Mesodermal cell (in vitro differentiated cells): ENCODE data around the gene LBH.

ENCODE experiments used
- H3K27ac ChIP-seq: 2 replicates; pipeline ENCODE4 v1.7.0; 2013; ENCODE audit warnings: mild to moderate bottlenecking, low read depth, low read length, moderate library complexity; ENCODE audit not compliant: severe bottlenecking
- H3K36me3 ChIP-seq: 2 replicates; pipeline ENCODE4 v1.7.1; 2013; ENCODE audit warnings: mild to moderate bottlenecking, low read length, moderate library complexity; ENCODE audit not compliant: control insufficient read depth, insufficient read depth
- H3K4me1 ChIP-seq: one replicate; pipeline ENCODE4 v1.7.1; 2013; ENCODE audit warnings: mild to moderate bottlenecking, low read length; ENCODE audit not compliant: insufficient read depth, control insufficient read depth, poor library complexity, severe bottlenecking
- H3K4me3 ChIP-seq: 2 replicates; pipeline ENCODE4 v1.7.0; 2013; ENCODE audit warnings: low read length, control low read depth, mild to moderate bottlenecking; ENCODE audit not compliant: insufficient read depth, poor library complexity, severe bottlenecking; ENCODE audit errors: extremely low read depth
- H3K9me3 ChIP-seq: 2 replicates; pipeline ENCODE4 v1.7.1; 2013; ENCODE audit warnings: mild to moderate bottlenecking, low read length, moderate library complexity; ENCODE audit not compliant: control insufficient read depth
- WGBS, 2 experiments: methylation state at CpG; one replicate each; pipeline ENCODE4 v1.1.5; 2013; ENCODE audit warnings: missing lambda C conversion rate in 2 of 2; ENCODE audit not compliant: insufficient coverage in 2 of 2; 5-methylcytosine and 5-hydroxymethylcytosine counted together

The LBH gene

DNA sequence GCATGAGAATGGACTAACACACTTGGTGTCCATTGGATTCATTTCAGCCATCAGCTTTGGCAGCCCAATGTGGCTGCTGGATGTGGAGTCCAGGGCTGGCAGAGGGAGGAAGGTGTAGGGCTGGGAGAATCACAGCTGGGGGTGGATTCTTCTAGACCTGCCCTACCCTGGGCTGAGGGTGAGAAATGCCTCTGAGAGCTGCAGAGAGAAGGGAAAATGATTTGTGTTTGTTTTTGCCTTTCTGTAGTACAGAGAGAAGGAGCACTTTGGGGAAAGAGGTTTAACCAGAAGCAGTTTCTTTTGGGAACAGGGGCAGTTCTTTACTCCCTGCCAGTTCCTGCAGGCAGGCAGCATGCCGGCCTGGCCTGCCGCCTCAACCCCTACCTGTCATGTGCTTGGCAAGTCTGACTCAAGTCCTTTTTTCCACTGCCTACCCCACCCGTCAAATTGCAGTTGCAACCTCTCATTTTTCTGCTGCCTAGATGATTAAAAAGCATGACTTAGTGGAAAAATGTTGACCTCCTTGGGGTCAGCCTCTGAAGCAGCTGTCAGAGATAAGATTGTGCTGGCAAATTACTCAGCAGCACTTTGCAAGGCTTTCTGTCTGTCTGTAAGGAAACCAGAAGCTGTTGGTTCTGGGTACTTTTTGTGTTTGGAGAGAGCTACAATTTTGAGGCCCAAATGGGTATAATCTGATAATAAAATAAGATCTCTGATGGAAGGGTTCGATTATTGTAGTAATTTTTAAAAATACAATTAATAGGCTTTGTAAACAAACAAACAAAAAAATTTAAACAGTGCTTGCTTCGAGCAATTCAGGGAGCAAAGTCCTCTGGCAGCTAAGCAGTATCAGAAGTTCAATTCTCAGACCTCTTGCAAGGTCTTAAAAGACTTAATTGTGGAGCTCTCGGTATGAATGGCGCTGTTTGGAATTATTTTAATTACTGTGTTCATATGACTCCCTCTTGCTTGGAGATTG is 21.7 kb downstream of the LBH start:
- WGBS, 2 experiments: 80 to 83% methylated on average over 1 to 5 of the region's 7 CpGs
- Histone ChIP-seq H3K27ac (peak overlapping the region; percentile 83), H3K36me3 (peaks cover 24% of the 10 kb centered on the region), H3K4me1 (peaks cover 58% of the 10 kb centered on the region), H3K9me3 (no peaks in the 10 kb centered on the region), H3K4me3 (no peak overlapping the region)

DNA sequence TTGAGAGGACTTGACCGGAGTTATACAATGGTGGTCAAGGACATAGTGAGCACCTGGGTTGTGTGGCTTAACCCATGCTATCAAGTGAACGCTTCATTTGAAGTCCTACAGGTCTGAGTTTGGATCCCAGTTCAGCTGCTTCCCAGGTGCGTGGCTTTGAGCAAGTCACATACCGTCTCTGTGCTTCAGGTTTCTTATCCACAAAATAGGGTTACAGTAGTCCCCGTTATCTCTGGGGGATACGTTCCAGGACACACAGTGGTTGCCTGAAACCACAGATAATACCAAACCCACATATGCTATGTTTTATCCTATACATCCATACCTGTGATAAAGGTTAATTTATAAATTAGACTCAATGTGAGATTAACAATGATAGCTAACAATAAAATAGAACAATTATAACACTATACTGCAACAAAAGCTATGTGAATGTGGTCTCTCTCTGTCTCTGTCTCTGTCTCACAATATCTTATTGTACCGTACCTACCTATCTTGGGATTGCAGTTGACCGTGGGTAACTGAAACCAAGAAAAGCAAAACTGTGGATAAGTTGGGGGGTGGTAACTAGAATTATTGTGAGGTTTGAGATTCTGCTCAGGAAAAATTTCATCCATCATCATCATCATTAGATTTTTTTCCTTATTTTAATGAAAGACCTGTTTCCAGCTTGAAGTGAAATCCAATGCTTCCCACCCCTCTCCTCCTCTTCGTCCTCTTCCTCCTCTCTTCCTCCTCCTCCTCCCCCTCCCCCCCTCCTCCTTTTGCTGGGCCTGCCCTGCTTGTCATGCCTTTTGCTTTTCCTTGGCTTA is 22.7 kb downstream of the LBH start:
- peaks cover 34% of the 10 kb centered on the region for H3K36me3 ChIP-seq
- no peak overlapping the region for H3K4me3 ChIP-seq
- no peak overlapping the region for H3K27ac ChIP-seq
- H3K9me3 ChIP-seq: no peaks in the 10 kb centered on the region
- H3K4me1 ChIP-seq: peaks cover 51% of the 10 kb centered on the region
- 94 to 95% methylated on average over 6 to 7 of the region's 9 CpGs for WGBS, 2 experiments

DNA sequence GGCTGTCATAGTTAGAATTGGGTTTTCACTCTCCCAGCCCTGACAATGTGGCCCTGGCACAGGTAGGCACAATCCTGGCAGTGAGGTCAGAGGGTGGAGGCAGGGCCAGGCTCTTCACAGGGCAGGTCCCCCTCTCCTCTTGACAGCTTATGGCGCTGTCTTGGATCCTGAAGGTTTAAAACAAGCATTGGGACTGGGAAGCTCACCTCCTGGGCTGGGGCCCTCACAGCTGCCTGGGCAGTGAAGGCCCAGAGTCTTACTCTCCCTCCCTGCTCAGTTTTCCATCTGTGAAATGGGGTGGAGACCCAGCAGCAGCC is 23.3 kb downstream of the LBH start:
- H3K36me3 ChIP-seq: peaks cover 40% of the 10 kb centered on the region
- WGBS, 2 experiments: no CpG with 5 or more reads among the region's 1 CpG
- no peak overlapping the region for H3K27ac ChIP-seq
- no peaks in the 10 kb centered on the region for H3K9me3 ChIP-seq
- H3K4me3 ChIP-seq: no peak overlapping the region
- H3K4me1 ChIP-seq: peaks cover 45% of the 10 kb centered on the region

DNA sequence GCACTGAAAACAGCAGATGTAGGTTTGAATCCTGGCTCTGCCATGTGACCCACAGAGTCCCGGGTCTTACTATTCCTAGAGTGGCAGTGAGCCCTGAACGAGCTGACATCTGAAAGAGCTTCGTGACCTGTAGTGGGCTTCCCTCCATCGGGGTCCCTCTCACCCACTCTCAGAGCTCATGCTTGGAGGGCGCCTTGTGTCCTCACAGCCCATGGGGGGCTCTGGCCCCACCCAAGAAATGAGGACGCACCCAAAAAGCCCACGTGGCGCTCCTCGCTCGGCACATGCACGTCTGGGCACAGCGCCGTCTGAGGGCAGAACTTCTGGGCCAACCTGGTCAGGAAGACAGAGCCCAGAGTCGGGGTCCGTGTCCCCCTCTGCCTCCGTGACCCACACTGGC is 23.7 kb downstream of the LBH start:
- H3K27ac ChIP-seq: no peak overlapping the region
- H3K9me3 ChIP-seq: no peaks in the 10 kb centered on the region
- no peak overlapping the region for H3K4me3 ChIP-seq
- H3K4me1 ChIP-seq: peaks cover 43% of the 10 kb centered on the region
- peaks cover 40% of the 10 kb centered on the region for H3K36me3 ChIP-seq
- WGBS, 2 experiments: 95 to 97% methylated on average over 12 to 16 of the region's 16 CpGs

DNA sequence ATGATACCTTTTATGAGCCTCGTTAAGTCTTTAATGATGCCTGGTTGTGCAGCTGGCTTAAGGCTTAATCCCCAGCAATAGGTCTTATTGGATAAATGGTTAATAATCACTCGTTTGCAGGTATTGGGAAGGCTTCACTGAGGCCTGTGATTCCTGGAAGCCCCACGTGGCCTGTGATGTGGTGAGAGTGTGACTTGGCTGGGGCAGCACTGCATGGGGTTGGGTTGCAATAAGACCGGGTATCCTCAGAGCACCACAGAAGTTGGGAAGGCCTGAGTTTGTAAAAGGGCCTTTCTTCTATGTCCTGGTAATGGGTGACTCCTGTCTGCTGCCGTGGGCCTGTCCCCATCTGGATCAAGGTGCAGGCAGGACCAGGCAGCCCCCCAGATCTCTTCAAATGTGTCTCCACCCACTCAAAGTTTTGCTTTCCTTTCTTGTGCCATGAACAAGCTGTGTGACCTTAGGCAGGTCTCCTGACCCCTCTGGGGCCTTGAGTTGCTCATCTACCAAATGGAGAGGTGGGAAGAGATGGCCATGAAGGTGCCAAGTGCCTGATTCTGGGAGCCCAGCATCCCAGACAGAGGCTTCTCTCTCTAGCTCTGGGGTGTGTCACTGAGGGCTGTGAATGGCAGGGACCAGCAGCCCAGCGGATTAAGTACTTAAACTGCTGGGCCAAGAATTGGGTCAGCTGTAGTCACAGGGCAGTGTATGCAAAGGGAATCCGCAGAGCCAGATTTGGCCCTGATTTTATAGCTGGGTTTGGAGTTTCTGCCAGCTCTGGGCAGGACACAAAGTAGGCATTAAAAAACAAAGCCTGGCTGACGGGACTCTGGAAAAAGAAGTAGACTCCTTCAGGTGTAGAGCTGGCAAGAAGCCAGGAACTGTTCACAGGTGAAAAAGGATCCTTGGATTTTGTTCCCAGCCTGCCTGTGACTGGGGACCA is 24.4 kb downstream of the LBH start:
- H3K27ac ChIP-seq: no peak overlapping the region
- 92 to 94% methylated on average over 6 to 8 of the region's 8 CpGs for WGBS, 2 experiments
- H3K4me3 ChIP-seq: no peak overlapping the region
- peaks cover 39% of the 10 kb centered on the region for H3K4me1 ChIP-seq
- H3K36me3 ChIP-seq: peaks cover 40% of the 10 kb centered on the region
- H3K9me3 ChIP-seq: no peaks in the 10 kb centered on the region

DNA sequence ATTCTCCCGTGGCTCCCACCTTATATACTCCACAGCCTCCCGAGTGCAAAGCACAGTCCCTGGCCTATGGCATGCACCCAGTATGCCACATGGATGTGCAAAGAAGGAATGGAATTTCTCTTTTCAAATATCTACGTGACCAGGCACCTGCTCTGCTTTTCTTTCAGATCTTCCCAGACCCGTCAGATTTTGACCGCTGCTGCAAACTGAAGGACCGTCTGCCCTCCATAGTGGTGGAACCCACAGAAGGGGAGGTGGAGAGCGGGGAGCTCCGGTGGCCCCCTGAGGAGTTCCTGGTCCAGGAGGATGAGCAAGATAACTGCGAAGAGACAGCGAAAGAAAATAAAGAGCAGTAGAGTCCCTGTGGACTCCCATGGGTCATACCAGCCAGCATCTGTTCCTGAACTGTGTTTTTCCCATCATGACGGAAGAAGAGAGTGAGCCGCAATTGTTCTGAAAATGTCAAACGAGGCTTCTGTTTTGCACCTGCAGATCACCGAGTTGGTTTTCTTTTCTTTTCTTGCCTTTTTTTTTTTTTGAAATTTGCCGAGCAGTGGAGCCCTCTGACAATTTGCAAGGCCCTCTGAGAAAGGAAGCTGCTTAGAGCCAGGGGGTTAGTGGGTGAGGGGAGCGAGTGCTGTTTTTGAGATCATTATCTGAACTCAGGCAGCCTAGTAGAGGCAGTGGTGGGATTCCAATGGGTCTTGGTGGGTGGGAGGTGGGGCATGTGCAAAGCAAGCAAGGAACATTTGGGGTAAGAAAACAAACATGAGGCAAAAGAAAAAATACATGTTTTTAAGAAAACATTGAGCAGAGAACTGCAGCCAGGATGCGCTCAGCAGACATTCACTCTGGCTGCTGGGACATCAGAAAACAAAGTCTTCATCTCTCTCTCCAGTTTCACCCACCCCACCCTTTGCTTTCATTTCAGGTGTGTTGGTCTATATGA is 26.2 kb downstream of the LBH start:
- H3K4me1 ChIP-seq: peaks cover 31% of the 10 kb centered on the region
- no peak overlapping the region for H3K27ac ChIP-seq
- H3K9me3 ChIP-seq: peaks cover 4% of the 10 kb centered on the region
- H3K4me3 ChIP-seq: no peak overlapping the region
- 95 to 96% methylated on average over 10 to 13 of the region's 17 CpGs for WGBS, 2 experiments
- peaks cover 32% of the 10 kb centered on the region for H3K36me3 ChIP-seq

DNA sequence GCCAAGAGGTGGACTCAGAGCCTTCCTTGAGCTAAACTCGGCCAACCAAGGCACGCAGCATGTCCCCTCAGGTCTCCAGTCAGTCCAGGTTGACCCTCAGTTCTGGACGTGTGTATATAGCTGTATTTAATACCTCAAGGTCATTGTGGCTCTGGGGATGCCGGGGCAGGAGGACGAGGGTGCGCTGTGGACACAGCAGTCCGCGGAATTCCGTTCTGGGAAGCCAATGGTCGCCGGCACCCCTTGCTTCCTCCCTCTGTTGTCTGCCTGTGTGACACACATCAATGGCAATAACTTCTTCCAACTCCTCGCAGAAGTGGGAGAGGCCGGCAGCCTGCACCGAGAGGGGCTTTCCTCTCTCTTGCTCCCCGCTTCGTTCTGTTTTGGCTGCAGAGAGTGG is 27.7 kb downstream of the LBH start:
- 93 to 95% methylated on average over 15 to 16 of the region's 16 CpGs for WGBS, 2 experiments
- Histone ChIP-seq H3K4me1 (peaks cover 19% of the 10 kb centered on the region), H3K36me3 (peaks cover 32% of the 10 kb centered on the region), H3K9me3 (peaks cover 8% of the 10 kb centered on the region), H3K27ac (no peak overlapping the region), H3K4me3 (no peak overlapping the region)

DNA sequence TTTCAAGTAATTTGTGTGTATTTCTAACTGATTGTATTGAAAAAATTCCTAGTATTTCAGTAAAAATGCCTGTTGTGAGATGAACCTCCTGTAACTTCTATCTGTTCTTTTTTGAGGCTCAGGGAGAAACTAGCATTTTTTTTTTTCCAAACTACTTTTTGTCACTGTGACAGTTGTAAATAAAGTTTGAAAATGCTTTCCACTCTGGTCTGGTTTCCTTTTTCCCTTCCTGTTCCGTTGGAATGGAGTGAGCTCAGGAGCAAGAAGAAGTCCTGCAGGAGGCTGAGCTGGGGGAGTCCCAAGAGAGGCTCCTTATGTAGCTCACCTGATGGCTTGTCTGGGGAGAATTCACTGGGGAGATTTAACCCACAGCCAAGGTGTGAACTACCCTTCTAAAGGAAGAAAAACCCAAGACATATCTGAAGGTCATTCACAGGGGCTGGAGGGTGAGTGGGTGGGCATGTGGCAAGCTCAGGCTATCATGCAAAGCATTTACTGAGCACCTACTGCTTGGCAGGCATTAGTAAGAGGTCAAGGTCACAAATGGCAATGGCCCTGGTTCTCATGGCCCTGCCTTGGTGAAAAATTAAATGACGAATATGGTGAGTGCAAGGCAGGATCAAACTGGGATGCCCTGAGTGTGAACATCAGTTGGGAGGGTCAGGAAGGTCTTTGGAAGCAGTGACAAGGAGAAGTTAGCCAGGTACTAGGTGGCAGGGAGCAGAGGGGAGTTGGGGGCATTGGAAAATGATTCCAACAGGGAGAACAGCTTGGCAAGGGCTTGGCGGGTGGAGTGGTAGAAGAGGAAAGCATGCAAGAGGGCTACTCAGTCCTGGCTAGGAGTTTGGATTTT is 28.7 kb downstream of the LBH start:
- WGBS, 2 experiments: 97 to 100% methylated on average over 1 to 2 of the region's 3 CpGs
- H3K27ac ChIP-seq: no peak overlapping the region
- H3K9me3 ChIP-seq: peaks cover 8% of the 10 kb centered on the region
- H3K4me1 ChIP-seq: peaks cover 10% of the 10 kb centered on the region
- no peak overlapping the region for H3K4me3 ChIP-seq
- H3K36me3 ChIP-seq: peaks cover 32% of the 10 kb centered on the region

DNA sequence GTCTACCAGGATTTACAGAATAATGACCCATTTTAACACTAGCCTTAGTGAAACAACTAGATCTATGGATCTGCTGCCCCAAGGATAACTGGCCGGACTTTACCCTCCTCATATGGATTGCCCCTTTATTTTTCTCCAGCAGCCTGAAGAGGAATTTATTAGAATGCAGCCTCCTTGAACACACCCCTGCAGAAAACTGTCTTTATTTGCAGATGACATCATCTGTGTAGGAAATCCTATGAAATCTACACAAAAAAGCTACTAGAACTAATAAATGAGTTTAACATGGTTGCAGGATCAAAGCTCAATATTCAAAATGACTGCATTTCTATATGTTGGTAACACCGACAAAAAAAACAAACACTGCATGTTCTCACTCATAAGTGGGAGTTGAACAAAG is 29.6 kb downstream of the LBH start:
- Histone ChIP-seq H3K27ac (no peak overlapping the region), H3K4me3 (no peak overlapping the region), H3K36me3 (peaks cover 29% of the 10 kb centered on the region), H3K9me3 (peaks cover 8% of the 10 kb centered on the region), H3K4me1 (peaks cover 8% of the 10 kb centered on the region)
- WGBS, 2 experiments: 100% methylated on average over 1 of the region's 2 CpGs
